ENCODE results near the gene RNF7.
A peak's percentile ranks its signal among the peaks of the same experiment; 100 is the strongest.

The RNF7 gene

DNA sequence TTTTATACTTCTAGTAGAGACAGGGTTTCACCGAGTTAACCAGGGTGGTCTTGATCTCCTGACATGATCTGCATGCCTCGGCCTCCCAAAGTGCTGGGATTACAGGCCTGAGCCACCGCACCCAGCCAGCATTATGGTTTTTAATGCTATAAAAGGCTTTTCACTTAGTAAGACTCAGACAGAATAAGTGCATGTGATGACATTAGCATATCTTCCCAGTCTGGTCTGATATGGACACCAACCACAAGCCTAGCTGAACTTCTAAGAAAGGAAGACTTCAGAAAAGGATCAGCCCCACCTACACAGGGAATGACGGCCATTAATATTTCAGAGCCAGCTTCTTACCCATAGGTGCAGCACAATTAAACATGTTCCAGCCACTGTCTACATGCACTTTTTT is 52.1 kb downstream of the RNF7 start:
- H3K4me3 Mint-ChIP-seq = no peak overlapping the region
- peaks cover 3% of the 10 kb centered on the region for H3K36me3 Mint-ChIP-seq (ENCODE audit: insufficient read depth)
- H3K4me1 Mint-ChIP-seq = peaks cover 18% of the 10 kb centered on the region
- DNase-seq (ENCODE audit: low spot score in 2 of 2) (no peak), ATAC-seq (replicated peaks; ENCODE audit: extremely low read depth, poor library complexity, severe bottlenecking) (no peak)
- H3K27me3 Mint-ChIP-seq = no peaks in the 10 kb centered on the region
- H3K27ac Mint-ChIP-seq (ENCODE audit: low read depth) = no peak overlapping the region
- H3K9me3 Mint-ChIP-seq = no peaks in the 10 kb centered on the region

DNA sequence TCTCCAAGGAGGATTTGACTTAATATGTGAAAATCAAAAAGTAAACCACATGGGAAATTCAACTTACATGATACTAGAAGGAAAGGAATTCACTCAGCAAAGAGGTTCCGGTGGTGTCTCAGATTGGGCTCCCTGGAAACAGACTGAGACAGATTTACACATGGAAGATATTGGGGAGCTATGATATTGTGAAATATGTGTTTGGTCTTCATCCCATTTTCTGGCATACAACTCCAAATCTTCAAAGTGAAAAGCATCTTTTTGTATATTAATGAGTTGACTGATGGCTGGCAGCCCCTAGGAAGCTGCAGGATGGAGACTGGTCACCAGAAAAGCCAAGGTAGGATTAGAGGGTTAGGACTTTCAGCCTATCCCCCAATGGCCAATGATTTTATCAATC is 54.4 kb downstream of the RNF7 start:
- ATAC-seq (replicated peaks; ENCODE audit: extremely low read depth, poor library complexity, severe bottlenecking) = no peak
- Mint-ChIP-seq H3K27ac (ENCODE audit: low read depth) (no peak overlapping the region), H3K36me3 (ENCODE audit: insufficient read depth) (peaks cover 7% of the 10 kb centered on the region), H3K4me1 (peaks cover 41% of the 10 kb centered on the region), H3K27me3 (no peaks in the 10 kb centered on the region), H3K4me3 (no peak overlapping the region), H3K9me3 (no peaks in the 10 kb centered on the region)
- no peak for DNase-seq (ENCODE audit: low spot score in 2 of 2)

DNA sequence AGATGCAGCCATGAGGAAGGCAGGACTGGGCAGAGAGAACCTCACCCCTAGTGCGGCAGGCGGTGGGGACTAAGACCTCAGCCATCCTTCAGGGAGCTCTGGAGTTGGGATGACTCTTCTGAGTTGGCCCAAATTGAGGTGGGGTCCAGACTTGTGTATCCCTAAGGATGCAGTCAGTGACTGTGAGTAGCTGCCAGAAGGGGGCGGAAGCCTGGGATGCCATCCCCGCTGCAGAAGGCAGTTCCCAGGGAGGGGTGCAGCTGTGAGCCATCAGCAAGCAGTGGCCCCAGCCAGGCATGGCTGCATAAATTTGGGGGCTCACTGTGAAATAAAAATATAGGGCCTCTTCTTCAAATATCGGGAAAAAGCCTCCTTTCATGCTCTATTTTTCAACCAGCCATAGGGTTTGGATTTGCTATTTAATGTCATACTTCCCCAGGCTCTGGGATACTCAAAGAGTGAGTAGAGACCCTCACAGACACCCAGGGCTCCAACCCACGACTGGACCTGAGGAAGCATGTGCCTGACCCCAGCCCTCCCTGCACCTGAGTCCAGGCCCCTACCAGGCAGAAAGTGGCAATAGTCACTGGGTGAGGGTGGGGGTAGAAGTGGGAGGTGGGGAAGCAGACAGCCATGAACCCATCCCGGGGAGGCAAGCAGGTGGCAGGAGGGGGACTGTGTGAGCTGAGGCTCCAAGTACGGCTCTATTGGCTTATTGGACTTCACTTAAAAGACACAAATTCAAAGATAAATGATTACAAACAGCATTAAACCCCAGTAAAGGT is 55.6 kb downstream of the RNF7 start:
- peak overlapping the region; percentile 81 for H3K27ac Mint-ChIP-seq (ENCODE audit: low read depth)

DNA sequence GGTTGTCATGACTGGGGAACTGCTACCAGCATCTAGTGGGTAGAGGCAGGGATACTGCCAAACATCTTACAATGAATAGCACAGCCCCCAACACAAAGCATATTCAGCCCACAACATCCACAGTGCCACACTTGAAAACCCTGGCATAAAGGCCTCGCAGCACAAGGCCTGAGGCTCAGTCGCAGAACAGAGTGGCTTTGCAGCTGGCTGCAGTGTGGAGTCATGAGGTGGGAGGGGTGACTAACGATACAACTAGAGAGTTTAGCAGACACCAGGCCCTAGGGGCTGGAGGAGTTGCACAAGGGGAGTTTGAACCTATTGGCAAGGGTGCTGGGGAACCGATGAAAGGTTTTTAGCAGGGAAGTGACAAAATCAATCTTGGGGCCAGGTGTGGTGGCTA is 57.2 kb downstream of the RNF7 start:
- Mint-ChIP-seq H3K27ac (ENCODE audit: low read depth) (peak overlapping the region; percentile 81), H3K4me1 (peaks cover 55% of the 10 kb centered on the region)

More for the DNA sequence above, 55.6 kb downstream of the RNF7 start:
- peaks cover 48% of the 10 kb centered on the region for H3K4me1 Mint-ChIP-seq
- H3K9me3 Mint-ChIP-seq = no peaks in the 10 kb centered on the region
- H3K36me3 Mint-ChIP-seq (ENCODE audit: insufficient read depth) = peaks cover 9% of the 10 kb centered on the region
- no peak for ATAC-seq (replicated peaks; ENCODE audit: extremely low read depth, poor library complexity, severe bottlenecking)
- DNase-seq (ENCODE audit: low spot score in 2 of 2) = no peak
- H3K4me3 Mint-ChIP-seq = peak overlapping the region; percentile 3
- H3K27me3 Mint-ChIP-seq = no peaks in the 10 kb centered on the region

DNA sequence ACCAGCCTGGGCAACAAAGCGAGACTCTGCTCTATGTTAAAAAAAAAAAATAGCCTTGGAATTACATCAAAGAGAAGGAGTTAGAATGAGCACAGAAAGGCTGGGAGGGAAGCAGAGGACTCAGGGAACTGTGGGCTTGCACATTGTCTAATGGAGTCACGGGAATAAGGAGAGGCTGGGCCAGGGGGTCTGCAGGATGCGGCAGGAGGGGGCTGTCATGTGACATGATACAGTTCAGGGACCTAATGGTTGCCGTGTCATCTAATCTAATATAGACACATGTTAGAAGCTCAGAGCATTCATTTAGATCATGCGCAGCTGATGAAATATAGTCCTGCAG is 57.6 kb downstream of the RNF7 start:
- ATAC-seq (replicated peaks; ENCODE audit: extremely low read depth, poor library complexity, severe bottlenecking) (no peak), DNase-seq (ENCODE audit: low spot score in 2 of 2) (no peak)
- no peaks in the 10 kb centered on the region for H3K9me3 Mint-ChIP-seq
- no peaks in the 10 kb centered on the region for H3K27me3 Mint-ChIP-seq
- H3K4me3 Mint-ChIP-seq = peak overlapping the region; percentile 84
- peaks cover 55% of the 10 kb centered on the region for H3K4me1 Mint-ChIP-seq
- peaks cover 11% of the 10 kb centered on the region for H3K36me3 Mint-ChIP-seq (ENCODE audit: insufficient read depth)
- peak overlapping the region; percentile 81 for H3K27ac Mint-ChIP-seq (ENCODE audit: low read depth)

More for the DNA sequence above, 57.2 kb downstream of the RNF7 start:
- H3K4me3 Mint-ChIP-seq = peak overlapping the region; percentile 84
- no peaks in the 10 kb centered on the region for H3K9me3 Mint-ChIP-seq
- no peaks in the 10 kb centered on the region for H3K27me3 Mint-ChIP-seq
- no peak for ATAC-seq (replicated peaks; ENCODE audit: extremely low read depth, poor library complexity, severe bottlenecking)
- DNase-seq (ENCODE audit: low spot score in 2 of 2) = no peak
- H3K36me3 Mint-ChIP-seq (ENCODE audit: insufficient read depth) = peaks cover 11% of the 10 kb centered on the region

DNA sequence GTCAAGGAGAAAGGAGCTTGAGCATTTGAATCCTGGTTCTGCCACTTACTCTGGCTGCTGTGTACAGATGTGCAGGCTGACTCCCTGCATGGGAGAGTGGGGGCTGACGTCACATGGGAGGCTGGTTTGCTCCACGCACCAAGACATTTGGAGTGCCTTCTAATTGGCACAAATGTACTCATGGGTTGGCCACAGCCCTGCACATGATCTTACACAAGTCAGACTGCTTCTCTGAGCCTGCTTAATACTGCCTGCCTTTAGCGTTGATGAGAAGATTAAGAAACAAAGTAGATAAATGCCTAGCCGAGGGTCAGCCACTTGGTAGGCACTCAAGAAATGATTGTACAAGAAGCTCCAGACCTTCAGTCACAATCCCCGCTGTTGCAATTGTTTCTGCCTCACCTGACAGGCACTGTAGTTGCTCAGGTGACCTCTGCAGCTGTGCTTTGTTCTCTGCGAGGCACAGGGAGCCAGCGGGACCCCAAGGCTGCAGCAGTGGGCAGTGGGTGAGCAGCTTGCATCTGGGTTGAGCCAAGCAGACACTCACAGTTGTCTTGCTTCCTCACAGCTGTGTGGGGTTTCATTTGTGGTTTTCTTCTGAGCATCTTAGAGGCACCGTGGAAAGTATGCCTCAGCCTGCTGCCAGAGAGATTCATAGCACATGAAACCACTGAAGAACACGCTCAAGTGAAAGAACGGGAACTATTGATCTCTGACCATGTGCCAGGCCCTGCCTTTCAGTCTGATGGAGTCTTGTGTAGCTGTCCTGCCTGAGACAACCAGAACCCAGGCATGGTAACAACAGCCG is 58.2 kb downstream of the RNF7 start:
- Mint-ChIP-seq H3K27me3 (no peaks in the 10 kb centered on the region), H3K4me3 (peak overlapping the region; percentile 84), H3K27ac (ENCODE audit: low read depth) (peak overlapping the region; percentile 81), H3K9me3 (no peaks in the 10 kb centered on the region), H3K36me3 (ENCODE audit: insufficient read depth) (peaks cover 11% of the 10 kb centered on the region), H3K4me1 (peaks cover 55% of the 10 kb centered on the region)
- peak in 1 of 2 donors; percentile 41 for DNase-seq (ENCODE audit: low spot score in 2 of 2)
- ATAC-seq (replicated peaks; ENCODE audit: extremely low read depth, poor library complexity, severe bottlenecking) = peak; percentile 81

Measured in central memory CD8-positive, alpha-beta T cell (primary cell).